Germinal center (tissue), 1 donor: Measurements from ENCODE around the gene SARNP.
"Not testable (repeated sequence)": the region's sequence is repeated elsewhere in the genome, so short reads cannot be mapped to it uniquely, and the experiment has no call there.

ENCODE experiments used
- DNase-seq: peaks from one replicate; pipeline ENCODE4 v3.0.0; 2012; ENCODE audit warnings: mixed read lengths, low spot score

Gene SARNP

GRCh38 chr12:55839345-55840140, 22.0 kb upstream of the SARNP start:
- DNase-seq = no peak

- DNase-seq = no peak
Measured at GRCh38 chr12:55838361-55838760, 20.8 kb upstream of the SARNP start.

GRCh38 chr12:55834400-55834799, 16.9 kb upstream of the SARNP start:
- DNase-seq = not testable (repeated sequence)

- DNase-seq = no peak
Measured at GRCh38 chr12:55833056-55833455, 15.5 kb upstream of the SARNP start.

- no peak for DNase-seq
Measured at GRCh38 chr12:55831447-55831815, 13.9 kb upstream of the SARNP start.

GRCh38 chr12:55830601-55831446, 13.3 kb upstream of the SARNP start:
- DNase-seq = peak; percentile 76

- peak; percentile 50 for DNase-seq
Measured at GRCh38 chr12:55829967-55830600, 12.6 kb upstream of the SARNP start.

- no peak for DNase-seq
Measured at GRCh38 chr12:55828357-55828756, 10.8 kb upstream of the SARNP start.

GRCh38 chr12:55827806-55828205, 10.3 kb upstream of the SARNP start:
- DNase-seq = no peak

GRCh38 chr12:55824726-55825125, 7.2 kb upstream of the SARNP start:
- no peak for DNase-seq

- no peak for DNase-seq
Measured at GRCh38 chr12:55823419-55823818, 5.9 kb upstream of the SARNP start.

GRCh38 chr12:55822228-55822627, 4.7 kb upstream of the SARNP start:
- DNase-seq = no peak

GRCh38 chr12:55820679-55821078, 3.2 kb upstream of the SARNP start:
- no peak for DNase-seq

- no peak for DNase-seq
Measured at GRCh38 chr12:55818886-55819285, 1.4 kb upstream of the SARNP start.

GRCh38 chr12:55818140-55818728, 710 bp upstream of the SARNP start:
- peak; percentile 81 for DNase-seq

- DNase-seq = peak; percentile 19
Measured at GRCh38 chr12:55816881-55817344, 611 bp downstream of the SARNP start.

- DNase-seq = no peak
Measured at GRCh38 chr12:55815473-55815872, 2.1 kb downstream of the SARNP start.

GRCh38 chr12:55814257-55814656, 3.3 kb downstream of the SARNP start:
- no peak for DNase-seq

- DNase-seq = no peak
Measured at GRCh38 chr12:55812088-55812487, 5.4 kb downstream of the SARNP start.

- DNase-seq = no peak
Measured at GRCh38 chr12:55809274-55809673, 8.2 kb downstream of the SARNP start.

- no peak for DNase-seq
Measured at GRCh38 chr12:55806982-55807381, 10.5 kb downstream of the SARNP start.

GRCh38 chr12:55797550-55797949, 20.0 kb downstream of the SARNP start:
- no peak for DNase-seq
